CD14-positive monocyte (primary cell): ENCODE measurements around the gene PLCB1. TPM values are rescaled to one million over a fixed set of nuclear protein-coding genes. Genes with fewer than 3 reads are reported as not detected.

Experiments used
- DNase-seq, 3 donors: peaks; one replicate each; pipeline ENCODE4 v3.0.0-alpha.2; 2011 to 2022
- H2AFZ ChIP-seq: 2 replicates; pipeline ENCODE4 v1.6.0; 2012; ENCODE audit warnings: mild to moderate bottlenecking, low read depth, low read length, inconsistent platforms; ENCODE audit not compliant: insufficient read depth, poor library complexity, severe bottlenecking
- H3K27ac ChIP-seq, 2 donors: 1 replicate in 1 of 2; 2 replicates in 1 of 2; pipeline ENCODE4 v1.5.1; 2012 to 2013; ENCODE audit warnings: low read length in 2 of 2, control low read depth in 1 of 2, inconsistent platforms in 1 of 2, low read depth in 1 of 2, mild to moderate bottlenecking in 1 of 2
- H3K27me3 ChIP-seq, 2 donors: one replicate each; pipeline versions ENCODE4 v1.6.0 to v1.6.1; 2011 to 2013; ENCODE audit warnings: low read length in 2 of 2; ENCODE audit not compliant: control insufficient read depth in 2 of 2, insufficient read depth in 2 of 2
- H3K36me3 ChIP-seq, 2 donors: replicated peaks in 1 of 2; 1 replicate in 1 of 2; 2 replicates in 1 of 2; pipeline versions ENCODE4 v1.5.1 to v1.6.1; 2012 to 2013; ENCODE audit warnings: low read length in 2 of 2, control low read depth in 1 of 2, inconsistent platforms in 1 of 2, mild to moderate bottlenecking in 1 of 2; ENCODE audit not compliant: insufficient read depth in 2 of 2, control insufficient read depth in 1 of 2
- H3K4me1 ChIP-seq, 2 donors: 1 replicate in 1 of 2; 2 replicates in 1 of 2; pipeline versions ENCODE4 v1.5.1 to v1.6.1; 2012 to 2013; ENCODE audit warnings: low read length in 2 of 2, control low read depth in 1 of 2, inconsistent platforms in 1 of 2, mild to moderate bottlenecking in 1 of 2, moderate library complexity in 1 of 2; ENCODE audit not compliant: insufficient read depth in 2 of 2, control insufficient read depth in 1 of 2
- H3K4me2 ChIP-seq: replicated peaks from 2 replicates; pipeline ENCODE3; 2012; ENCODE audit warnings: low read length, moderate library complexity, mild to moderate bottlenecking; ENCODE audit not compliant: poor library complexity, severe bottlenecking; ENCODE audit errors: extremely low read depth
- H3K4me3 ChIP-seq, 3 experiments: fragments of 200-600 bp in 1 of 3; sonication (generic) in 1 of 3; replicated peaks in 1 of 3; 1 replicate in 2 of 3; 2 replicates in 1 of 3; pipeline ENCODE4 v1.5.1; 2011 to 2013; ENCODE audit warnings: low read length in 3 of 3, mild to moderate bottlenecking in 3 of 3, control low read depth in 2 of 3, low read depth in 2 of 3, inconsistent platforms in 1 of 3, moderate library complexity in 1 of 3
- H3K79me2 ChIP-seq: 2 replicates; pipeline ENCODE4 v1.6.0; 2012; ENCODE audit warnings: mild to moderate bottlenecking, control low read depth, inconsistent platforms, low read length, moderate library complexity; ENCODE audit not compliant: insufficient read depth
- H3K9ac ChIP-seq: 2 replicates; pipeline ENCODE4 v1.6.0; 2017; ENCODE audit warnings: low read length, mild to moderate bottlenecking; ENCODE audit not compliant: insufficient read depth, poor library complexity, severe bottlenecking
- H3K9me3 ChIP-seq, 2 donors: replicated peaks in 1 of 2; 1 replicate in 1 of 2; 2 replicates in 1 of 2; pipeline versions ENCODE4 v1.5.1 to v1.6.1; 2012 to 2013; ENCODE audit warnings: low read length in 2 of 2, control low read depth in 1 of 2; ENCODE audit not compliant: control insufficient read depth in 1 of 2, insufficient read depth in 1 of 2
- H4K20me1 ChIP-seq: 2 replicates; pipeline ENCODE4 v1.6.0; 2012; ENCODE audit warnings: mild to moderate bottlenecking, low read length, control low read depth, moderate library complexity; ENCODE audit not compliant: insufficient read depth
- H3K27ac Mint-ChIP-seq, 7 donors: one replicate each; pipeline ENCODE4 v1.8.0; 2020; ENCODE audit warnings: mild to moderate bottlenecking in 7 of 7, mixed read lengths in 7 of 7, moderate library complexity in 6 of 7, inconsistent platforms in 2 of 7
- H3K27me3 Mint-ChIP-seq, 3 donors: one replicate each; pipeline ENCODE4 v1.8.0; 2021 to 2022; ENCODE audit warnings: low read depth in 3 of 3, mild to moderate bottlenecking in 3 of 3, mixed read lengths in 3 of 3, moderate library complexity in 3 of 3, inconsistent platforms in 1 of 3
- H3K36me3 Mint-ChIP-seq, 2 donors: one replicate each; pipeline ENCODE4 v1.8.0; 2020; ENCODE audit warnings: mixed read lengths in 2 of 2, inconsistent platforms in 1 of 2, mild to moderate bottlenecking in 1 of 2
- H3K4me1 Mint-ChIP-seq: one replicate; pipeline ENCODE4 v1.8.0; 2020; ENCODE audit warnings: mild to moderate bottlenecking, mixed read lengths
- H3K4me3 Mint-ChIP-seq, 2 donors: one replicate each; pipeline ENCODE4 v1.8.0; 2020; ENCODE audit warnings: mild to moderate bottlenecking in 2 of 2, mixed read lengths in 2 of 2, moderate library complexity in 1 of 2
- H3K9me3 Mint-ChIP-seq, 7 donors: one replicate each; pipeline ENCODE4 v1.8.0; 2020 to 2022; ENCODE audit warnings: mixed read lengths in 7 of 7, mild to moderate bottlenecking in 6 of 7, moderate library complexity in 6 of 7, inconsistent platforms in 2 of 7
- CTCF ChIP-seq: fragments of 200-600 bp; IDR thresholded peaks from one replicate; pipeline ENCODE4 v1.8.0; 2022; ENCODE audit warnings: antibody characterized with exemption, mild to moderate bottlenecking
- WGBS: methylation state at CpG from one replicate; pipeline ENCODE4 v1.1.5; 2013; ENCODE audit warnings: missing lambda C conversion rate; ENCODE audit not compliant: insufficient coverage; 5-methylcytosine and 5-hydroxymethylcytosine counted together
- intact Hi-C, 2 donors: fragments of 100-400 bp; cut with micrococcal nuclease; formaldehyde crosslinking; loops; one replicate each; pipeline versions ENCODE4 v1.15.0 to v1.15.1; 2023
- polyA plus RNA-seq, 3 donors: library from polyadenylated mRNA; depleted of rRNA in 1 of 3; unstranded in 2 of 3; stranded (reverse) in 1 of 3; fragments of 300-500 nt in 2 of 3; fragments of >200 nt in 1 of 3; fragmentation: Illumina TruSeq in 2 of 3; gene quantifications; 1 replicate in 2 of 3; 2 replicates in 1 of 3; pipeline ENCODE4 v1.2.3, GENCODE V29; 2012 to 2021

PLCB1 gene
- polyA plus RNA-seq, 3 donors = 8.6 to 16.4 (median 13.2) TPM

GRCh38 chr20:8296536-8296935 is 164.5 kb downstream of the PLCB1 start:
- no peaks in the 10 kb centered on the region for H3K79me2 ChIP-seq
- H3K4me1 Mint-ChIP-seq = no peaks in the 10 kb centered on the region
- no peak overlapping the region for H2AFZ ChIP-seq
- no peak overlapping the region for H3K4me2 ChIP-seq
- no peak for TF ChIP-seq CTCF
- H3K27me3 ChIP-seq = no peaks in the 10 kb centered on the region
- no peak overlapping the region for H3K27ac ChIP-seq
- no peaks in the 10 kb centered on the region for H3K9me3 ChIP-seq
- H3K4me1 ChIP-seq = no peaks in the 10 kb centered on the region
- H3K27me3 Mint-ChIP-seq = peaks cover 0 to 2% (median 0%) of the 10 kb centered on the region in 3 donors
- no peaks in the 10 kb centered on the region for H3K36me3 ChIP-seq
- no peak overlapping the region for H3K4me3 ChIP-seq
- no peak overlapping the region for H3K4me3 Mint-ChIP-seq
- intact Hi-C loops = no loop called here
- H4K20me1 ChIP-seq = peaks cover 15% of the 10 kb centered on the region
- H3K36me3 Mint-ChIP-seq = no peaks in the 10 kb centered on the region
- H3K9ac ChIP-seq = no peak overlapping the region
- H3K9me3 Mint-ChIP-seq = no peaks in the 10 kb centered on the region
- no CpG with 5 or more reads among the region's 2 CpGs for WGBS
- no peak overlapping the region for H3K27ac Mint-ChIP-seq
- DNase-seq = no peak

GRCh38 chr20:8298426-8299043 is 166.5 kb downstream of the PLCB1 start:
- no peaks in the 10 kb centered on the region for H3K9me3 Mint-ChIP-seq
- Histone ChIP-seq H3K4me2 (no peak overlapping the region), H3K36me3 (no peaks in the 10 kb centered on the region), H3K4me3 (no peak overlapping the region), H3K4me1 (no peaks in the 10 kb centered on the region), H3K9ac (no peak overlapping the region), H4K20me1 (peaks cover 8% of the 10 kb centered on the region), H3K27ac (no peak overlapping the region), H2AFZ (no peak overlapping the region), H3K27me3 (no peaks in the 10 kb centered on the region), H3K79me2 (no peaks in the 10 kb centered on the region), H3K9me3 (no peaks in the 10 kb centered on the region)
- no CpG with 5 or more reads among the region's 1 CpG for WGBS
- H3K36me3 Mint-ChIP-seq = no peaks in the 10 kb centered on the region
- no peak overlapping the region for H3K27ac Mint-ChIP-seq
- intact Hi-C loops = no loop called here
- DNase-seq = no peak
- H3K4me3 Mint-ChIP-seq = no peak overlapping the region
- H3K4me1 Mint-ChIP-seq = no peaks in the 10 kb centered on the region
- TF ChIP-seq CTCF = no peak
- H3K27me3 Mint-ChIP-seq = peaks cover 0 to 2% (median 0%) of the 10 kb centered on the region in 3 donors
